ENCODE results near the gene MTUS2. TPM values are rescaled to one million over a fixed set of nuclear protein-coding genes. Genes with fewer than 3 reads are reported as not detected.

The MTUS2 gene
- total and polyA plus RNA-seq, 2 of the 8 experiments (the other 6 are each of a cell fraction or from before 2014, with no cell fraction given), result 0.18 to 0.80 TPM

DNA sequence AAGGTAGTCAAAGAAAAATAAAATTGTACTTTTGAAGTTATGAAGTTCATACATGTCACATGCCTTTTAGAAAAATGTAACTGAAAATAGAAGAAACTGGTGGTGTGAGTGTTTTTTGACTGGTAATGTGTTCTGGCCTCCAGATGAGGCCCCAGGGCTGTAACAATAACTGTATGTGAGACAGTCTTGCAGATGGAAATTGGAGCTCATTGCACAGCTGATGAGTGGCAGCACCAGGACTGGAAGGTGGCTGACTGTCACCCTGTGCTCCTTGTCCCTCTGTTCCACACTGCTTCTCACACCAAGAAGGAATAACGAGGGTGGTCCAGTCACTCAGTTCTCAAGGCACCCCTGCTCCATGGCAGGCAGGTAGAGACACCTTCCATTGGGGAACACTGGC, 559.7 kb downstream of the MTUS2 start:
- H3K23me2 ChIP-seq (ENCODE audit: low read depth, low read length), result no peaks in the 10 kb centered on the region
- no peaks in the 10 kb centered on the region for H3K4me1 ChIP-seq (replicated peaks in 1 of 4; ENCODE audit: control insufficient read depth in 3 of 4, insufficient read depth in 4 of 4, low read length in 3 of 4)
- ChIA-PET CTCF (ENCODE audit: partially characterized antibody) (interaction anchor here (0.6 kb wide), 1 partner anchor 1980 kb away, joined by 3 read pairs; no protein-coding TSS in a partner anchor), POLR2A (ENCODE audit: partially characterized antibody) (no interaction called here)
- no peak overlapping the region for H2BK20ac ChIP-seq (ENCODE audit: low read length)
- no peak overlapping the region for H2AK5ac ChIP-seq (ENCODE audit: low read depth, low read length)
- no peaks in the 10 kb centered on the region for H3K79me1 ChIP-seq (ENCODE audit: low read depth, low read length)
- no peaks in the 10 kb centered on the region for H3K79me2 ChIP-seq (ENCODE audit: control insufficient read depth in 1 of 2, insufficient read depth in 2 of 2, low read length in 2 of 2)
- H3K23ac ChIP-seq (ENCODE audit: insufficient read length), result no peak overlapping the region
- no peak overlapping the region for H2BK15ac ChIP-seq (ENCODE audit: low read length)
- 0% methylated on average over 1 of the region's 1 CpG; no CpG with 5 or more reads in 1 of the 2 experiments for WGBS, 2 experiments (ENCODE audit: extremely low coverage in 1 of 2, insufficient coverage in 1 of 2, insufficient read length in 1 of 2, insufficient replicate concordance in 2 of 2, low coverage in 1 of 2, low lambda C conversion rate in 2 of 2, missing lambda C conversion rate in 1 of 2)
- FAIRE-seq (no peak), DNase-seq (ENCODE audit: low read depth in 1 of 2, low spot score in 2 of 2) (no peak)
- no peaks in the 10 kb centered on the region for H3K36me3 ChIP-seq (ENCODE audit: control insufficient read depth in 2 of 4, insufficient read depth in 4 of 4, low read length in 3 of 4)
- no peak overlapping the region for H4K8ac ChIP-seq (ENCODE audit: extremely low read depth, insufficient read depth, low read length)
- no peak overlapping the region for H3K4ac ChIP-seq (replicated peaks; ENCODE audit: insufficient read length, low read depth, low read length)
- no peaks in the 10 kb centered on the region for H3K9me3 ChIP-seq (ENCODE audit: insufficient read depth in 2 of 2, low read depth in 1 of 2, low read length in 1 of 2)
- H2AFZ ChIP-seq (ENCODE audit: low read length), result no peak overlapping the region
- H3K56ac ChIP-seq (replicated peaks; ENCODE audit: insufficient read length, low read depth, low read length), result no peak overlapping the region
- no peak overlapping the region for H2BK12ac ChIP-seq (ENCODE audit: low read depth, low read length)
- no peak overlapping the region for H3K18ac ChIP-seq (ENCODE audit: extremely low read depth, low read length)
- no peaks in the 10 kb centered on the region for H3K27me3 ChIP-seq (replicated peaks in 1 of 4; ENCODE audit: control insufficient read depth in 3 of 4, extremely low read depth in 1 of 4, insufficient read depth in 3 of 4, low read length in 3 of 4)
- H4K20me1 ChIP-seq (replicated peaks in 1 of 2; ENCODE audit: control insufficient read depth in 1 of 2, insufficient read depth in 2 of 2, low read length in 2 of 2), result no peaks in the 10 kb centered on the region
- H2BK5ac ChIP-seq (ENCODE audit: low read depth, low read length), result no peak overlapping the region
- H4K5ac ChIP-seq (ENCODE audit: insufficient read length, low read depth, low read length), result no peak overlapping the region
- no peak overlapping the region for H3K14ac ChIP-seq (ENCODE audit: insufficient read length)
- H2BK120ac ChIP-seq (replicated peaks; ENCODE audit: low read depth, low read length), result no peak overlapping the region
- no peak overlapping the region for H3K27ac ChIP-seq (ENCODE audit: low read depth, low read length)
- H4K91ac ChIP-seq (replicated peaks; ENCODE audit: insufficient read length, low read length), result no peak overlapping the region
- H3K4me3 ChIP-seq (ENCODE audit: extremely low read depth in 1 of 4, insufficient read depth in 2 of 4, low read depth in 3 of 4, low read length in 4 of 4), result no peak overlapping the region
- H3K4me2 ChIP-seq (ENCODE audit: insufficient read depth in 1 of 2, low read depth in 2 of 2, low read length in 2 of 2), result no peak overlapping the region
- no peak overlapping the region for H3K9ac ChIP-seq (replicated peaks in 1 of 4; ENCODE audit: extremely low read depth in 1 of 4, low read depth in 3 of 4, low read length in 3 of 4)
- TF ChIP-seq TAF1 (IDR thresholded peaks at IDR 0.05; ENCODE audit: low read depth, low read length) (no peak), RFX5 (IDR thresholded peaks at IDR 0.05; ENCODE audit: borderline replicate concordance, low read depth, low read length) (no peak), MAFK (IDR thresholded peaks at IDR 0.05; ENCODE audit: low read depth, low read length) (no peak), SRF (IDR thresholded peaks at IDR 0.05; ENCODE audit: low read depth, low read length) (no peak), BRCA1 (IDR thresholded peaks at IDR 0.05; ENCODE audit: low read depth, low read length) (no peak), ASH2L (IDR thresholded peaks at IDR 0.05; ENCODE audit: low read length) (no peak), SAP30 (IDR thresholded peaks at IDR 0.05; ENCODE audit: insufficient read depth, insufficient replicate concordance, low read length) (no peak), RNF2 (IDR thresholded peaks at IDR 0.05; ENCODE audit: borderline replicate concordance, low read depth, low read length, missing control alignments, poor library complexity, severe bottlenecking) (no peak), RXRA (IDR thresholded peaks at IDR 0.05; ENCODE audit: insufficient read depth, low read depth, low read length) (no peak), EP300 (IDR thresholded peaks at IDR 0.05; ENCODE audit: borderline replicate concordance in 1 of 2, low read depth in 2 of 2, low read length in 2 of 2) (no peak), RBBP5 (IDR thresholded peaks at IDR 0.05; ENCODE audit: borderline replicate concordance, low read depth, low read length) (no peak), SUZ12 (IDR thresholded peaks at IDR 0.05; ENCODE audit: low read length) (no peak), HDAC6 (IDR thresholded peaks at IDR 0.05; ENCODE audit: low read depth, low read length) (no peak), YY1 (IDR thresholded peaks at IDR 0.05; ENCODE audit: low read depth, low read length) (no peak), FOSL1 (IDR thresholded peaks at IDR 0.05; ENCODE audit: insufficient read depth, low read depth, low read length) (no peak)
